Skeletal muscle tissue (tissue), 4 donors: ENCODE measurements around the gene CRYL1. TPM values are rescaled to one million over a fixed set of nuclear protein-coding genes. Genes with fewer than 3 reads are reported as not detected.

Source experiments
- H3K27ac ChIP-seq: one replicate; pipeline ENCODE4 v1.7.0; 2013; ENCODE audit warnings: mild to moderate bottlenecking, low read depth, low read length, inconsistent platforms
- H3K27me3 ChIP-seq, 3 donors: one replicate each; pipeline ENCODE4 v1.7.0; 2013; ENCODE audit warnings: low read length in 3 of 3; ENCODE audit not compliant: control insufficient read depth in 3 of 3, insufficient read depth in 3 of 3
- H3K36me3 ChIP-seq, 3 donors: one replicate each; pipeline ENCODE4 v1.7.0; 2013; ENCODE audit warnings: low read length in 3 of 3; ENCODE audit not compliant: control insufficient read depth in 3 of 3, insufficient read depth in 3 of 3
- H3K4me1 ChIP-seq, 3 donors: one replicate each; pipeline ENCODE4 v1.7.0; 2013; ENCODE audit warnings: low read length in 3 of 3, mild to moderate bottlenecking in 3 of 3; ENCODE audit not compliant: control insufficient read depth in 3 of 3, insufficient read depth in 3 of 3
- H3K4me3 ChIP-seq, 3 donors: one replicate each; pipeline ENCODE4 v1.7.0; 2013; ENCODE audit warnings: low read length in 3 of 3
- H3K9ac ChIP-seq, 3 donors: one replicate each; pipeline ENCODE4 v1.7.0; 2013; ENCODE audit warnings: low read length in 3 of 3, mild to moderate bottlenecking in 3 of 3, moderate library complexity in 2 of 3, low read depth in 1 of 3
- H3K9me3 ChIP-seq, 3 donors: one replicate each; pipeline ENCODE4 v1.7.0; 2013; ENCODE audit warnings: low read length in 3 of 3; ENCODE audit not compliant: control insufficient read depth in 3 of 3
- total RNA-seq: library from RNA; depleted of rRNA; stranded (reverse); fragments of >200 nt; gene quantifications from one replicate; pipeline ENCODE4 v1.2.3, GENCODE V29; 2014
- donor health status: Osteomylitis.

The CRYL1 gene
- total RNA-seq, 1 donor from 2014 or later: 29.2 TPM

DNA sequence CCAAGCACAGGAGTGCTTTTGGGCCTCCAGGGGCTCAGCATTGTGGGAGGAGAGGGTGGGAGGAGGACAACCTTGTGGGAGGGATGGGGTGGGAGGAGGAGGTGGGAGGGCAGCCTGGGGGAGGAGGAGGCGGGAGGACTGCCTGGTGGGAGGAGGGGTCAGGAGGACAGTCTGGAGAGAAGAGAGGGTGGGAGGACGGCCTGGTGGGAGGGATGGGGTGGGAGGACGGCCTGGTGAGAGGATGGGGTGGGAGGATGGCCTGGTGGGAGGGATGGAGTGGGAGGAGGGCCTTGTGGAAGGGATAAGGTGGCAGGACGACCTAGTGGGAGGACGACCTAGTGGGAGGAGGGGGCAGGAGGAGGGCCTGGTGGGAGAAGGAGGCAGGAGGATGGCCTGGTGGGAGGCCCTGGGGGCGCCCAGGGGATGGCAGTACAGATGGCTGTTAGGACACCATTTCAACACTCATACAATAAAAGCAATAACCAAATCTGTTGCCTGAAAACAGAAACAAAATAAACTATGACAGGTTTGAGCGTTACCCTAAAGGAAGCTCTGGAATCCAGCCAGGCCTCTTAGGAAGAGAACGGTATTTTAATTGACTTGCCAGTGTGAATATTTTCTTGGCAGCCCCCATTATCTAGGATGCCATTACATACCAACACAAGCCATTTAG, 63.7 kb downstream of the CRYL1 start:
- Histone ChIP-seq H3K4me3 (no peak overlapping the region), H3K4me1 (peaks cover 3 to 12% (median 6%) of the 10 kb centered on the region in 3 donors), H3K9me3 (no peaks in the 10 kb centered on the region), H3K27ac (no peak overlapping the region), H3K9ac (no peak overlapping the region), H3K27me3 (no peaks in the 10 kb centered on the region), H3K36me3 (no peaks in the 10 kb centered on the region)

DNA sequence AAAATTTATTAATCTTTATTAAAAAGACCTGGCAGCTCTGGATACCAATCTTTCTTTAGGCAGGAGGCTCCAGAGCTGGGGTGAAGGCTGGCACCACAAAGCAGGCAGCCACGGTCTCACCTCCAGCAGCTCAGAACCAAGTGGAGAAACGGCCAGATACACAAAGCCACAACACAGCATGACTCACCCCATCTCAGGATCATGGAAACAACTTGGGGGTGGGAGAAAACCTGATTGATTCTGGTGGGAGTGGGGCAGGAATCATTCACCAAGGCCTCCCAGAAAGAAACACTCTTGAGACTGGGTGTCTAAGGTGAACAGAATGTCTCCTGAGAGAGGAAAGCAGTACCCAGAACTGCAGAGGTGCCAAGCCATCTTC, 64.2 kb downstream of the CRYL1 start:
- Histone ChIP-seq H3K36me3 (no peaks in the 10 kb centered on the region), H3K9ac (no peak overlapping the region), H3K27me3 (no peaks in the 10 kb centered on the region), H3K4me3 (no peak overlapping the region), H3K4me1 (peaks cover 3 to 12% (median 6%) of the 10 kb centered on the region in 3 donors), H3K9me3 (no peaks in the 10 kb centered on the region), H3K27ac (no peak overlapping the region)

DNA sequence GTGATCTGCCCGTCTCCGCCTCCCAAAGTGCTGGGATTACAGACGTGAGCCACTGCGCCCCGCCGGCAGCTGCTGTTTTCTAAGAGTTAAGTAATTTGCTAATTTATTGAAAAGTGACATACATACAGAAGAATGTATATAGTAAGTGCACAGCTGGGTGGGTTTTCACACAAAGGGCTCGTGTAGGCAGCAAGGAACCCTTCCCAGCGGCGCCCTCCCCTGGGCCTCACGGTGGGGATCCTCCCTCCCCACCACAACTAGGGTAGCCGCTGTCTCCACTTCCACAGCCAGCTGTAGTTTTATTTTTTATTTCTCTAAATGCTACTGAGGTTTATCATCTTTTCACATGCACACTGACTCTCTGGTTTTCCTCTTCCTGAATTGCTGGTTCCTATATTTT, 64.9 kb downstream of the CRYL1 start:
- Histone ChIP-seq H3K9me3 (no peaks in the 10 kb centered on the region), H3K27ac (no peak overlapping the region), H3K27me3 (no peaks in the 10 kb centered on the region), H3K9ac (no peak overlapping the region), H3K4me1 (peaks cover under 1 to 9% (median 6%) of the 10 kb centered on the region in 3 donors), H3K36me3 (no peaks in the 10 kb centered on the region), H3K4me3 (no peak overlapping the region)

DNA sequence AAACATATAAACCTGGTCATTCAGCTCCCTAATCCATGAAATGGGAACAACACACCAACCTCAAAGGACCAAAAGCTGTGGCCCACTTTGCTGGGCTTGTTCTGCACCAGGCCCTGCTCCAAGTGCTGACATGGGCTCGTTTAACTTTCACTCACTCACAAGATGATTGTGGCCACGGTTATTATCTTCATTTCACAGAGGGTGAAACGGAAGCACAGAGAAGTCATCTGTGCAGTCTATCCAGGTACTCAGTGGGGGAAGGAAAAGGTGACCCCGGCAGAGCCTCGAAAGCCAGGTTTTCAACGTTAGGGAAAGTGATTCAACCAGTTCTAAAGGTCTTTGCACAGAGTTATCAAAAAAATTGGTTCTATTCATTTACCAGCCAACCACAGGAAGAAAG, 68.0 kb downstream of the CRYL1 start:
- no peak overlapping the region for H3K9ac ChIP-seq
- H3K27ac ChIP-seq: no peak overlapping the region
- H3K4me1 ChIP-seq: no peaks in the 10 kb centered on the region
- no peaks in the 10 kb centered on the region for H3K27me3 ChIP-seq
- H3K9me3 ChIP-seq: no peaks in the 10 kb centered on the region
- H3K4me3 ChIP-seq: no peak overlapping the region
- no peaks in the 10 kb centered on the region for H3K36me3 ChIP-seq

DNA sequence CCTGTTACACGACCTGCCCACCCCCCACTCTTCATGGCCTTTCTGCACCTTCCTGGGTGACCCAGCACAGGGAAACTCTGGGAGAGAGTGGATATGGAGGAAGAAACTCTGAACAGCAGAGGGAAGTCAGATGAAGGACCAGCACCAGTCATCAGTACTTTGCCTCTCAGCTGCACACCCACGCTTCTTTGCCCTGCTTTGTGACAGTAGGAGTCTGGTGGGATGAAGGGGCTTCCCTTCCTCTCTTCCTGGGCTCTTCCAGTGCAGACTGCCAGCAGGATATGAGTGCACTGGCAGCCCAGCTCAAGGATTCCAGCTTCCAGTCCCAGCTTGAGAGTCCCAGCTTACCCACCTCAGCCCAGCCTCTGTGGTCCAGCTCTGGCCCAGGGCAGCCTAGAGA, 68.9 kb downstream of the CRYL1 start:
- no peak overlapping the region for H3K27ac ChIP-seq
- no peaks in the 10 kb centered on the region for H3K36me3 ChIP-seq
- no peak overlapping the region for H3K4me3 ChIP-seq
- no peaks in the 10 kb centered on the region for H3K9me3 ChIP-seq
- H3K4me1 ChIP-seq: no peaks in the 10 kb centered on the region
- no peaks in the 10 kb centered on the region for H3K27me3 ChIP-seq
- no peak overlapping the region for H3K9ac ChIP-seq

DNA sequence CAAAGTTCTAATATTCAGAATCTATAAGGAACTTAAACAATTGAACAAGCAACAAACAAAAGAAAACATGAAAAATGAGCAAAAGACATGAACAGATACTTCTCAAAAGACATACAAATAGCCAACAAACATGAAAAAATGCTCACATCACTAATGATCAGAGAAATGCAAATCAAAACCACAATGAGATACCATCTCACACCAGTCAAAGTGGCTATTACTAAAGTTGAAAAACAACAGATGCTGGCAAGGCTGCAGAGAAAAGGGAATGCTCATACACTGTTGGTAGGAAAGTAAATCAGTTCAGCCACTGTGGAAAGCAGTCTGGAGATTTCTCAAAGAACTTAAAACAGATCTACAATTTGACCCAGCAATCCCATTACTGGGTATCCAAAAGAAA, 74.3 kb downstream of the CRYL1 start:
- Histone ChIP-seq H3K27ac (no peak overlapping the region), H3K36me3 (no peaks in the 10 kb centered on the region), H3K9ac (no peak overlapping the region), H3K27me3 (no peaks in the 10 kb centered on the region), H3K9me3 (no peaks in the 10 kb centered on the region), H3K4me1 (no peaks in the 10 kb centered on the region), H3K4me3 (no peak overlapping the region)

DNA sequence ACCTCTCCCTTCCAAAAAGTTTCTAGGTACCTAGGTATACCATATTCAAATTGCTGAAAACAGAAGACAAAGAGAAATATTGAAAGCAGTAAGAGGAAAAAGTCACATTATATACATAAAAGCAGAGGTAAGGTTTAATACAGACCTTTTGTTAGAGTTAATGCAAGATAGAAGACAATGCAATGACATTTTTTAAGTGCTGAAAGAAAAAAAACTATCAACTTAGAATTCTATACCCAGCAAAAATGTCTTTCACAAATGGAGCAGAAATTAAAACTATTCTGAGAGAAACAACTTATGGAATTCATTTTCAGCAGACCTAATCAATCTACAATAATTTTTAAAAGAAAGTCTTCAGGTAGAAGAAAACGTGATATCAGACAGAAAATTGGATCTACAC, 77.2 kb downstream of the CRYL1 start:
- Histone ChIP-seq H3K27ac (no peak overlapping the region), H3K27me3 (no peaks in the 10 kb centered on the region), H3K9ac (no peak overlapping the region), H3K9me3 (no peaks in the 10 kb centered on the region), H3K4me1 (no peaks in the 10 kb centered on the region), H3K4me3 (no peak overlapping the region), H3K36me3 (no peaks in the 10 kb centered on the region)

DNA sequence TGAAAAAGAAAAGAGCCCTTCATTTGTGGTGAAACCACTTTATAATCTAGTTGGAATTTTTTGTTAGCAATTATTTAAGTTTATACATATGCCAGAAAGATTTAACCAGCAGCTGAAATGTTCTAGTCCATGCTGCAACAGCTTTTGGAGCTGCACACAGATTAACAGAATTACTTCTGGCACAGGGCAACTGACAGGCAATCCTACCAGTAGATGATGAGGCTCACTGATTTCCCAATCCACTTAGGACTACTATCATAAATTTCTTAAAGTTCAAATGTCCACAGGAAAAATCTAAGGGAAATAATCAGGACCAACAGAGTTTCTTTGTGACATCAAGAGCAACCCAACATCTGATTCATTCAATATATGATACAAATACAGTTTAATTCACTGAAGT, 78.8 kb downstream of the CRYL1 start:
- Histone ChIP-seq H3K4me1 (no peaks in the 10 kb centered on the region), H3K27me3 (no peaks in the 10 kb centered on the region), H3K36me3 (no peaks in the 10 kb centered on the region), H3K9me3 (no peaks in the 10 kb centered on the region), H3K4me3 (no peak overlapping the region), H3K27ac (no peak overlapping the region), H3K9ac (no peak overlapping the region)

DNA sequence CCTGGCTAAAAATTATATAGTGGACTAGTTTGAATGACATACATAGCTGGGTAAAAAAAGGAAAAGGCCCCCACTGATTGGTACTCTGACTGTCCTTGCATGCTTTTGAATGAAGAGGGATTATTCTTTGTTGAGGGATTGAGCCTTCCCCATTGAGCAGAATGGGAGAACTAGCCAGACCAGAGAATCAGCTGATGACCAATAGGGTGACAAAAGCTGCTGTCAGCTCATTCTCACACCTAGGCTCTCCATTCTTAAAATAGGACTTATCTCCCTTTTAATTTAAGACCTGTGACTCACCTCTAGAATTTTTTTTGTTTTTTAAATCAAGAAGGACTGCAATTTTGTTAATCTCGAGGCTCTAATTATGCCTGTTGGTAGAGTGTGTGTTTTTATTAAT, 79.3 kb downstream of the CRYL1 start:
- H3K9ac ChIP-seq: no peak overlapping the region
- no peaks in the 10 kb centered on the region for H3K9me3 ChIP-seq
- H3K4me1 ChIP-seq: no peaks in the 10 kb centered on the region
- H3K27me3 ChIP-seq: no peaks in the 10 kb centered on the region
- no peak overlapping the region for H3K4me3 ChIP-seq
- H3K36me3 ChIP-seq: no peaks in the 10 kb centered on the region
- H3K27ac ChIP-seq: no peak overlapping the region

DNA sequence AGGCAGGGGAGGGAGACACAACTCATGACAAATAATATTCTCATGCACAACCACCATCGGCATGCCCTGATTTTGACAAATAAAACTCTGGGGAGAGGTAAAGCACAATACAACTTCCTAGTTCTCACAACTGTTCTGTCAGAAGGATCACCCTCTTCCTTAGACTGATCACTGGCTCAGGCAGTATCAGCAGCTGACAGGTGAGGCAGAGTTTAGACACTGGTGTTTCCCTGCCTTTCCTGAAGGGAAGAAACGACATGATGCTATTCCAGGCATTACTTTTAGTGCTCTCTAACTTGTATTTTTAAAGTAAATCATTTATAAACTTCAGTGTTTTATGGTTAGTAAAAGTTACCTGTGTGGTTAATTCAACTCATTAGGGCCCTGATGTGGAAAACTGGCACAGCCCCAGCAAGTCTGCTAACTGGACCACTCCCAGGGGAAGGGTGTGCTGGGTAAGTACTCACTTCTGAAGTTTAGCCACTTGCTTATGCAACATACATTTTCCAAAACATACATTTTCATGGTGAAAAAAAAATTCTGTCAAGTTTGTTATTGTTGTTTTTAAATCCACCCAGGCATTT, 82.8 kb downstream of the CRYL1 start:
- no peak overlapping the region for H3K27ac ChIP-seq
- H3K4me1 ChIP-seq: no peaks in the 10 kb centered on the region
- H3K36me3 ChIP-seq: peaks cover 0 to 5% (median 4%) of the 10 kb centered on the region in 3 donors

More for the DNA sequence above, 82.8 kb downstream of the CRYL1 start:
- H3K9ac ChIP-seq: no peak overlapping the region
- no peaks in the 10 kb centered on the region for H3K27me3 ChIP-seq
- no peaks in the 10 kb centered on the region for H3K9me3 ChIP-seq
- no peak overlapping the region for H3K4me3 ChIP-seq
